GM23338 (cell line): ENCODE results near the gene FOLR1. TPM values are rescaled to one million over a fixed set of nuclear protein-coding genes. Genes with fewer than 3 reads are reported as not detected.

Experiments
- ATAC-seq: fragments of 200-7000 bp; cut with Tn5 transposase; 3 replicates; pipeline ENCODE4 v1.9.1; 2020
- DNase-seq: peaks from one replicate; pipeline ENCODE4 v3.0.0-alpha.2; 2015; ENCODE audit warnings: low spot score
- H2AFZ ChIP-seq: fragments of 200-600 bp; sonication (generic); 2 replicates; pipeline ENCODE4 v1.8.0; 2016; ENCODE audit warnings: antibody characterized with exemption, mild to moderate bottlenecking, moderate library complexity
- H3F3A ChIP-seq: fragments of 200-600 bp; sonication (generic); replicated peaks from 2 replicates; pipeline ENCODE4 v1.8.0; 2017; ENCODE audit warnings: antibody characterized with exemption, mixed run types, low read depth
- H3K27ac ChIP-seq: fragments of 200-600 bp; sonication (generic); 2 replicates; pipeline ENCODE4 v1.6.1; 2016; ENCODE audit warnings: low read depth
- H3K27me3 ChIP-seq: fragments of 200-600 bp; sonication (generic); 2 replicates; pipeline ENCODE4 v1.8.0; 2016; ENCODE audit warnings: mild to moderate bottlenecking, mixed run types, moderate library complexity; ENCODE audit not compliant: insufficient read depth
- H3K36me3 ChIP-seq: fragments of 200-600 bp; sonication (generic); 2 replicates; pipeline ENCODE4 v1.8.0; 2016; ENCODE audit warnings: mild to moderate bottlenecking; ENCODE audit not compliant: insufficient read depth
- H3K4me1 ChIP-seq: fragments of 200-600 bp; sonication (generic); 2 replicates; pipeline ENCODE4 v1.8.0; 2016; ENCODE audit warnings: mild to moderate bottlenecking, moderate library complexity; ENCODE audit not compliant: insufficient read depth
- H3K4me2 ChIP-seq: fragments of 200-600 bp; sonication (generic); 2 replicates; pipeline ENCODE4 v1.7.1; 2017; ENCODE audit warnings: mixed run types
- H3K4me3 ChIP-seq: fragments of 200-600 bp; sonication (generic); 2 replicates; pipeline ENCODE4 v1.6.1; 2016; ENCODE audit warnings: mixed run types
- H3K79me2 ChIP-seq: fragments of 200-600 bp; sonication (generic); replicated peaks from 2 replicates; pipeline ENCODE4 v1.8.0; 2017; ENCODE audit warnings: mild to moderate bottlenecking; ENCODE audit not compliant: insufficient read depth
- H3K9me2 ChIP-seq: fragments of 200-600 bp; sonication (generic); 2 replicates; pipeline ENCODE4 v1.8.0; 2017; ENCODE audit not compliant: insufficient read depth
- H4K20me1 ChIP-seq: fragments of 200-600 bp; sonication (generic); replicated peaks from 2 replicates; pipeline ENCODE4 v1.8.0; 2017; ENCODE audit warnings: mild to moderate bottlenecking; ENCODE audit not compliant: insufficient read depth
- H3K27ac Mint-ChIP-seq: 2 replicates; pipeline ENCODE4 v1.8.0; 2020; ENCODE audit warnings: inconsistent platforms, mild to moderate bottlenecking, moderate library complexity, mixed read lengths
- H3K27me3 Mint-ChIP-seq: 3 replicates; pipeline ENCODE4 v1.8.0; 2022; ENCODE audit warnings: low read depth, mild to moderate bottlenecking, moderate library complexity, mixed read lengths, inconsistent platforms; ENCODE audit not compliant: insufficient read depth, poor library complexity
- H3K36me3 Mint-ChIP-seq: 3 replicates; pipeline ENCODE4 v1.8.0; 2021; ENCODE audit warnings: low read depth, mild to moderate bottlenecking, inconsistent platforms, moderate library complexity, mixed read lengths
- H3K4me1 Mint-ChIP-seq: 3 replicates; pipeline ENCODE4 v1.8.0; 2020; ENCODE audit warnings: mild to moderate bottlenecking, inconsistent platforms, mixed read lengths
- H3K4me3 Mint-ChIP-seq: 3 replicates; pipeline ENCODE4 v1.8.0; 2021; ENCODE audit warnings: moderate library complexity, mild to moderate bottlenecking, inconsistent platforms, mixed read lengths
- H3K9me3 Mint-ChIP-seq: 3 replicates; pipeline ENCODE4 v1.8.0; 2020; ENCODE audit warnings: moderate library complexity, mild to moderate bottlenecking, inconsistent platforms, mixed read lengths
- CREB1 ChIP-seq: fragments of 250-450 bp; sonication (Bioruptor Pico); IDR thresholded peaks from 2 replicates; pipeline ENCODE4 v1.5.0; 2020; ENCODE audit warnings: low read depth, mild to moderate bottlenecking, moderate library complexity
- EZH2 ChIP-seq: fragments of 200-600 bp; sonication (generic); IDR thresholded peaks from one replicate; pipeline ENCODE4 v1.8.0; 2017; ENCODE audit warnings: antibody characterized with exemption, mild to moderate bottlenecking, low read depth; ENCODE audit not compliant: unreplicated experiment
- EZH2phosphoT487 ChIP-seq: fragments of 200-600 bp; sonication (generic); IDR thresholded peaks from one replicate; pipeline ENCODE4 v1.8.1; 2018; ENCODE audit warnings: antibody characterized with exemption; ENCODE audit not compliant: unreplicated experiment
- NANOG ChIP-seq: IDR thresholded peaks from 2 replicates; pipeline ENCODE4 v1.6.1; 2016; ENCODE audit warnings: antibody characterized with exemption, borderline replicate concordance
- ZNF331 ChIP-seq: fragments of 250-450 bp; sonication (Bioruptor Pico); IDR thresholded peaks from 2 replicates; pipeline ENCODE4 v1.5.0; 2020; ENCODE audit warnings: low read depth, mild to moderate bottlenecking, moderate library complexity
- polyA plus RNA-seq: library from polyadenylated mRNA; unstranded; fragments of >200 nt; fragmentation: Nextera tagmentation; extraction: Ambion mirVana; gene quantifications from 2 replicates; pipeline ENCODE4 v1.2.1, GENCODE V29; 2016
- total RNA-seq: library from RNA; depleted of rRNA; stranded (reverse); fragments of >200 nt; shearing (Covaris generic); gene quantifications from 2 replicates; pipeline ENCODE4 v1.2.3, GENCODE V29; 2014
- TF ChIP-seq, protein P1 (sequence below): fragments of 250-450 bp; sonication (Bioruptor Pico); IDR thresholded peaks from 2 replicates; pipeline ENCODE4 v1.5.0; 2020; ENCODE audit warnings: mild to moderate bottlenecking, moderate library complexity

FOLR1 gene
- total and polyA plus RNA-seq, 2 experiments from 2014 or later: 0.42 TPM; not detected in 1

DNA sequence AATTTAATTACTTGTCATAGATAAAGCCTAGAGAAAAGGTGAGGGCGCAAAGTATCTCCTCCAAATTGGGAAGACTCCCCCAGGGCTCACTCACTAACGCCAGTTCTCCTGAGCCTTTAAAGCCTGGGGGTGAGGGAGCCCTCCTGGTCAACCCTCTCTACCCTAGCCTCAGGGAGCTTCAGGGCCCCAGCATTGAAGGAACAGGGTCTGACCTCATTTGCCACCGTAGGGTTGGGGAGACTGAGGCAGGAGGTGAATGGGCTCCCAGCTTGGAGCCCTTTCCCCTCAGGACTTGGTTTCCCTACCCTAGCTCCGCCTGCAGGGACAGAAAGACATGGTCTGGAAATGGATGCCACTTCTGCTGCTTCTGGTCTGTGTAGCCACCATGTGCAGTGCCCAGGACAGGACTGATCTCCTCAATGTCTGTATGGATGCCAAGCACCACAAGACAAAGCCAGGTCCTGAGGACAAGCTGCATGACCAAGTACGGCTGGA lies 26.4 kb downstream of the FOLR1 start (continued):
- TF ChIP-seq, protein P1, sequence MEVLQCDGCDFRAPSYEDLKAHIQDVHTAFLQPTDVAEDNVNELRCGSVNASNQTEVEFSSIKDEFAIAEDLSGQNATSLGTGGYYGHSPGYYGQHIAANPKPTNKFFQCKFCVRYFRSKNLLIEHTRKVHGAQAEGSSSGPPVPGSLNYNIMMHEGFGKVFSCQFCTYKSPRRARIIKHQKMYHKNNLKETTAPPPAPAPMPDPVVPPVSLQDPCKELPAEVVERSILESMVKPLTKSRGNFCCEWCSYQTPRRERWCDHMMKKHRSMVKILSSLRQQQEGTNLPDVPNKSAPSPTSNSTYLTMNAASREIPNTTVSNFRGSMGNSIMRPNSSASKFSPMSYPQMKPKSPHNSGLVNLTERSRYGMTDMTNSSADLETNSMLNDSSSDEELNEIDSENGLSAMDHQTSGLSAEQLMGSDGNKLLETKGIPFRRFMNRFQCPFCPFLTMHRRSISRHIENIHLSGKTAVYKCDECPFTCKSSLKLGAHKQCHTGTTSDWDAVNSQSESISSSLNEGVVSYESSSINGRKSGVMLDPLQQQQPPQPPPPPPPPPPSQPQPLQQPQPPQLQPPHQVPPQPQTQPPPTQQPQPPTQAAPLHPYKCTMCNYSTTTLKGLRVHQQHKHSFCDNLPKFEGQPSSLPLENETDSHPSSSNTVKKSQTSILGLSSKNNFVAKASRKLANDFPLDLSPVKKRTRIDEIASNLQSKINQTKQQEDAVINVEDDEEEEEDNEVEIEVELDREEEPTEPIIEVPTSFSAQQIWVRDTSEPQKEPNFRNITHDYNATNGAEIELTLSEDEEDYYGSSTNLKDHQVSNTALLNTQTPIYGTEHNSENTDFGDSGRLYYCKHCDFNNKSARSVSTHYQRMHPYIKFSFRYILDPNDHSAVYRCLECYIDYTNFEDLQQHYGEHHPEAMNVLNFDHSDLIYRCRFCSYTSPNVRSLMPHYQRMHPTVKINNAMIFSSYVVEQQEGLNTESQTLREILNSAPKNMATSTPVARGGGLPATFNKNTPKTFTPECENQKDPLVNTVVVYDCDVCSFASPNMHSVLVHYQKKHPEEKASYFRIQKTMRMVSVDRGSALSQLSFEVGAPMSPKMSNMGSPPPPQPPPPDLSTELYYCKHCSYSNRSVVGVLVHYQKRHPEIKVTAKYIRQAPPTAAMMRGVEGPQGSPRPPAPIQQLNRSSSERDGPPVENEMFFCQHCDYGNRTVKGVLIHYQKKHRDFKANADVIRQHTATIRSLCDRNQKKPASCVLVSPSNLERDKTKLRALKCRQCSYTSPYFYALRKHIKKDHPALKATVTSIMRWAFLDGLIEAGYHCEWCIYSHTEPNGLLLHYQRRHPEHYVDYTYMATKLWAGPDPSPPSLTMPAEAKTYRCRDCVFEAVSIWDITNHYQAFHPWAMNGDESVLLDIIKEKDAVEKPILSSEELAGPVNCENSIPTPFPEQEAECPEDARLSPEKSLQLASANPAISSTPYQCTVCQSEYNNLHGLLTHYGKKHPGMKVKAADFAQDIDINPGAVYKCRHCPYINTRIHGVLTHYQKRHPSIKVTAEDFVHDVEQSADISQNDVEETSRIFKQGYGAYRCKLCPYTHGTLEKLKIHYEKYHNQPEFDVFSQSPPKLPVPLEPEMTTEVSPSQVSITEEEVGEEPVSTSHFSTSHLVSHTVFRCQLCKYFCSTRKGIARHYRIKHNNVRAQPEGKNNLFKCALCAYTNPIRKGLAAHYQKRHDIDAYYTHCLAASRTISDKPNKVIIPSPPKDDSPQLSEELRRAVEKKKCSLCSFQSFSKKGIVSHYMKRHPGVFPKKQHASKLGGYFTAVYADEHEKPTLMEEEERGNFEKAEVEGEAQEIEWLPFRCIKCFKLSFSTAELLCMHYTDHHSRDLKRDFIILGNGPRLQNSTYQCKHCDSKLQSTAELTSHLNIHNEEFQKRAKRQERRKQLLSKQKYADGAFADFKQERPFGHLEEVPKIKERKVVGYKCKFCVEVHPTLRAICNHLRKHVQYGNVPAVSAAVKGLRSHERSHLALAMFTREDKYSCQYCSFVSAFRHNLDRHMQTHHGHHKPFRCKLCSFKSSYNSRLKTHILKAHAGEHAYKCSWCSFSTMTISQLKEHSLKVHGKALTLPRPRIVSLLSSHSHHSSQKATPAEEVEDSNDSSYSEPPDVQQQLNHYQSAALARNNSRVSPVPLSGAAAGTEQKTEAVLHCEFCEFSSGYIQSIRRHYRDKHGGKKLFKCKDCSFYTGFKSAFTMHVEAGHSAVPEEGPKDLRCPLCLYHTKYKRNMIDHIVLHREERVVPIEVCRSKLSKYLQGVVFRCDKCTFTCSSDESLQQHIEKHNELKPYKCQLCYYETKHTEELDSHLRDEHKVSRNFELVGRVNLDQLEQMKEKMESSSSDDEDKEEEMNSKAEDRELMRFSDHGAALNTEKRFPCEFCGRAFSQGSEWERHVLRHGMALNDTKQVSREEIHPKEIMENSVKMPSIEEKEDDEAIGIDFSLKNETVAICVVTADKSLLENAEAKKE (CRISPR knock-in tag): no peak
- TF ChIP-seq ZNF331 (CRISPR knock-in tag) (no peak), EZH2 (no peak), CREB1 (no peak)

DNA sequence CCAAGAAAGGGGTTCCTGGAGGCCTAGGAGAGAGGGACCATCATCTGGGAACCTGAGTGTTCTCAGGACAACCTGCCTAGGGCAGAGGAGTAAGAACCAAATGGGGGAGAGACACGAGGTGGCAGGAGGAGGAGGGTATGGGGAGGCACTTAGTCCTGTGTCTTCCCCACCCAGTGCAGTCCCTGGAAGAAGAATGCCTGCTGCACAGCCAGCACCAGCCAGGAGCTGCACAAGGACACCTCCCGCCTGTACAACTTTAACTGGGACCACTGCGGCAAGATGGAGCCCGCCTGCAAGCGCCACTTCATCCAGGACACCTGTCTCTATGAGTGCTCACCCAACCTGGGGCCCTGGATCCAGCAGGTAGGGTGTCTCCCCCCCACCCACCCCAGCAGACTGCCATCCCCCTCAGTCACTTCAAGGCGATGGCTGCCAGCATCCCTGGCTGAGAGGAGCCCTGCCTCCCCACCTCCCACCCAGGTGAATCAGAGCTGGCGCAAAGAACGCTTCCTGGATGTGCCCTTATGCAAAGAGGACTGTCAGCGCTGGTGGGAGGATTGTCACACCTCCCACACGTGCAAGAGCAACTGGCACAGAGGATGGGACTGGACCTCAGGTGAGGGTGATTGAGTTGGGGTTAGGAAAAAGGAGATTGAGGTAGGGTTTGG lies 28.9 kb downstream of the FOLR1 start:
- peaks cover 13% of the 10 kb centered on the region; the same call in 1 of the 2 replicates for H3K27me3 ChIP-seq
- no peak overlapping the region for H3K4me2 ChIP-seq
- Mint-ChIP-seq H3K36me3 (no peaks in the 10 kb centered on the region; the same call in 2 of the 3 replicates), H3K4me3 (no peak overlapping the region; the same call in 2 of the 3 replicates), H3K27ac (no peak overlapping the region), H3K9me3 (no peaks in the 10 kb centered on the region), H3K4me1 (peaks cover 15% of the 10 kb centered on the region), H3K27me3 (peaks cover 26% of the 10 kb centered on the region)
- H3K4me3 ChIP-seq: no peak overlapping the region
- H3K9me2 ChIP-seq: no peaks in the 10 kb centered on the region
- ATAC-seq: no peak
- peaks cover 2% of the 10 kb centered on the region; the same call in 1 of the 2 replicates for H3F3A ChIP-seq
- peaks cover 16% of the 10 kb centered on the region for H3K4me1 ChIP-seq
- H3K27ac ChIP-seq: no peak overlapping the region
- no peaks in the 10 kb centered on the region for H4K20me1 ChIP-seq
- TF ChIP-seq EZH2phosphoT487: no peak
- no peak for TF ChIP-seq NANOG
- no peak for DNase-seq
- H3K36me3 ChIP-seq: no peaks in the 10 kb centered on the region
- peak overlapping the region; percentile 69; the same call in 1 of the 2 replicates for H2AFZ ChIP-seq
- H3K79me2 ChIP-seq: peaks cover 9% of the 10 kb centered on the region
